Fibroblast of lung (primary cell): ENCODE results near the gene MAP9. TPM values are rescaled to one million over a fixed set of nuclear protein-coding genes. Genes with fewer than 3 reads are reported as not detected.

Experiments
- DNase-seq, 2 donors: peaks; one replicate each; pipeline versions ENCODE4 v3.0.0 to v3.0.0-alpha.2; 2010; ENCODE audit warnings: low read depth in 2 of 2
- H2AFZ ChIP-seq: 2 replicates; pipeline ENCODE4 v1.5.1; 2012; ENCODE audit warnings: low read length, control low read depth, inconsistent platforms
- H3K27ac ChIP-seq: 2 replicates; pipeline ENCODE4 v1.5.1; 2011; ENCODE audit warnings: low read length, control low read depth; ENCODE audit not compliant: insufficient read depth
- H3K27me3 ChIP-seq: 2 replicates; pipeline ENCODE4 v1.5.1; 2011; ENCODE audit warnings: mild to moderate bottlenecking, low read length; ENCODE audit not compliant: control insufficient read depth, insufficient read depth
- H3K36me3 ChIP-seq: 2 replicates; pipeline ENCODE4 v1.5.1; 2011; ENCODE audit warnings: low read length; ENCODE audit not compliant: control insufficient read depth, insufficient read depth
- H3K4me1 ChIP-seq: 2 replicates; pipeline ENCODE4 v1.5.1; 2011; ENCODE audit warnings: low read length; ENCODE audit not compliant: control insufficient read depth, insufficient read depth; ENCODE audit errors: extremely low read depth
- H3K4me2 ChIP-seq: 2 replicates; pipeline ENCODE4 v1.5.1; 2011; ENCODE audit warnings: low read length, control low read depth; ENCODE audit not compliant: insufficient read depth; ENCODE audit errors: extremely low read depth
- H3K4me3 ChIP-seq, 4 experiments: fragments of 200-600 bp in 1 of 4; sonication (generic) in 1 of 4; replicated peaks in 1 of 4; 2 replicates each; pipeline ENCODE4 v1.5.1; 2011 to 2016; ENCODE audit warnings: low read length in 4 of 4, low read depth in 3 of 4, mild to moderate bottlenecking in 3 of 4, control low read depth in 2 of 4, inconsistent platforms in 1 of 4, mixed read lengths in 1 of 4; ENCODE audit not compliant: insufficient read depth in 1 of 4; ENCODE audit errors: control extremely low read depth in 1 of 4
- H3K79me2 ChIP-seq: 2 replicates; pipeline ENCODE4 v1.5.1; 2012; ENCODE audit warnings: mild to moderate bottlenecking, low read length, inconsistent platforms; ENCODE audit not compliant: control insufficient read depth, insufficient read depth
- H3K9ac ChIP-seq: 2 replicates; pipeline ENCODE4 v1.5.1; 2011; ENCODE audit warnings: mild to moderate bottlenecking, low read length, control low read depth; ENCODE audit not compliant: insufficient read depth
- H3K9me3 ChIP-seq: 2 replicates; pipeline ENCODE4 v1.5.1; 2012; ENCODE audit warnings: low read depth, low read length; ENCODE audit not compliant: control insufficient read depth, insufficient read depth
- H4K20me1 ChIP-seq: 2 replicates; pipeline ENCODE4 v1.5.1; 2011; ENCODE audit warnings: low read length; ENCODE audit not compliant: control insufficient read depth, insufficient read depth; ENCODE audit errors: extremely low read depth
- CTCF ChIP-seq, 2 donors: IDR thresholded peaks in 1 of 2; conservative IDR thresholded peaks in 1 of 2; 1 replicate in 1 of 2; 2 replicates in 1 of 2; pipeline ENCODE4 v1.5.1; 2011 to 2012; ENCODE audit warnings: low read length in 2 of 2, control low read depth in 1 of 2, inconsistent platforms in 1 of 2, low read depth in 1 of 2, mild to moderate bottlenecking in 1 of 2
- EZH2 ChIP-seq: IDR thresholded peaks from 2 replicates; pipeline ENCODE4 v1.5.1; 2012; ENCODE audit warnings: low read length, control low read depth, mild to moderate bottlenecking; ENCODE audit errors: missing control alignments
- polyA plus RNA-seq, 2 donors: library from polyadenylated mRNA; depleted of rRNA in 1 of 2; stranded (reverse) in 1 of 2; unstranded in 1 of 2; fragments of >200 nt; gene quantifications; 2 replicates each; pipeline ENCODE4 v1.2.1, GENCODE V29; 2011 to 2012; ENCODE audit warnings: missing spikeins in 1 of 2
- total RNA-seq: library from RNA; depleted of rRNA; stranded (reverse); fragments of >200 nt; gene quantifications from 2 replicates; pipeline ENCODE4 v1.2.1, GENCODE V29; 2014

Gene MAP9
- total and polyA plus RNA-seq, 2 donors (not counting 1 experiment from before 2014, with no cell fraction given), result 12.6 to 14.7 TPM

GRCh38 chr4:155339588-155339987, 37.2 kb downstream of the MAP9 start:
- no peak overlapping the region for H3K27ac ChIP-seq
- no peak overlapping the region for H3K9ac ChIP-seq
- H4K20me1 ChIP-seq, result no peaks in the 10 kb centered on the region
- TF ChIP-seq CTCF (conservative IDR thresholded peaks at IDR 0.05 in 1 of 2, IDR thresholded peaks at IDR 0.05 in 1 of 2; ENCODE audit: low read depth in 1 of 2, low read length in 2 of 2) (no peak), EZH2 (no peak)
- no peak for DNase-seq
- no peaks in the 10 kb centered on the region for H3K9me3 ChIP-seq
- no peaks in the 10 kb centered on the region for H3K4me1 ChIP-seq
- H3K4me2 ChIP-seq, result no peak overlapping the region
- no peaks in the 10 kb centered on the region for H3K36me3 ChIP-seq
- no peaks in the 10 kb centered on the region for H3K79me2 ChIP-seq
- no peak overlapping the region for H3K4me3 ChIP-seq
- no peak overlapping the region for H2AFZ ChIP-seq
- no peaks in the 10 kb centered on the region for H3K27me3 ChIP-seq

- H3K4me2 ChIP-seq, result no peak overlapping the region
- DNase-seq, result no peak
- H2AFZ ChIP-seq, result no peak overlapping the region
- H3K27me3 ChIP-seq, result no peaks in the 10 kb centered on the region
- no peak overlapping the region for H3K9ac ChIP-seq
- H4K20me1 ChIP-seq, result no peaks in the 10 kb centered on the region
- H3K4me3 ChIP-seq, result no peak overlapping the region
- no peaks in the 10 kb centered on the region for H3K9me3 ChIP-seq
- H3K4me1 ChIP-seq, result no peaks in the 10 kb centered on the region
- TF ChIP-seq EZH2 (no peak), CTCF (conservative IDR thresholded peaks at IDR 0.05 in 1 of 2, IDR thresholded peaks at IDR 0.05 in 1 of 2; ENCODE audit: low read depth in 1 of 2, low read length in 2 of 2) (no peak)
- H3K79me2 ChIP-seq, result no peaks in the 10 kb centered on the region
- no peaks in the 10 kb centered on the region for H3K36me3 ChIP-seq
- no peak overlapping the region for H3K27ac ChIP-seq
Observed at GRCh38 chr4:155338196-155338595, 38.6 kb downstream of the MAP9 start.

GRCh38 chr4:155336242-155336641, 40.5 kb downstream of the MAP9 start:
- DNase-seq, result no peak
- no peak overlapping the region for H3K4me2 ChIP-seq
- no peaks in the 10 kb centered on the region for H3K27me3 ChIP-seq
- no peak overlapping the region for H3K9ac ChIP-seq
- H3K4me1 ChIP-seq, result no peaks in the 10 kb centered on the region
- TF ChIP-seq EZH2 (no peak), CTCF (conservative IDR thresholded peaks at IDR 0.05 in 1 of 2, IDR thresholded peaks at IDR 0.05 in 1 of 2; ENCODE audit: low read depth in 1 of 2, low read length in 2 of 2) (no peak)
- no peak overlapping the region for H3K4me3 ChIP-seq
- H3K36me3 ChIP-seq, result no peaks in the 10 kb centered on the region
- H3K9me3 ChIP-seq, result no peaks in the 10 kb centered on the region
- H2AFZ ChIP-seq, result no peak overlapping the region
- no peaks in the 10 kb centered on the region for H4K20me1 ChIP-seq
- no peak overlapping the region for H3K27ac ChIP-seq
- no peaks in the 10 kb centered on the region for H3K79me2 ChIP-seq
